ENCODE measurements around the gene TOMM5.

GRCh38 chr9:37622462-37622861, 30.1 kb upstream of the TOMM5 start:
- TF ChIP-seq CTCF (IDR thresholded peaks at IDR 0.05; ENCODE audit: low read depth, low read length, poor library complexity, severe bottlenecking) (no peak), EZH2phosphoT487 (IDR thresholded peaks at IDR 0.05; ENCODE audit: borderline replicate concordance, low read length) (no peak)
